HepG2 (cell line): ENCODE results near the gene PCA3. TPM values are rescaled to one million over a fixed set of nuclear protein-coding genes. Genes with fewer than 3 reads are reported as not detected.

Experiments
- ATAC-seq: fragments of 200-7000 bp; cut with Tn5 transposase; 3 replicates; pipeline ENCODE4 v1.9.1; 2020; ENCODE audit warnings: mild to moderate bottlenecking, moderate library complexity
- BruUV-seq: library from RNA; stranded (reverse); fragments of 400-500 nt; replicated peaks from 2 replicates; lab custom pipeline; 2021; lab: Mats Ljungman, UMichigan
- CTCF ChIA-PET: fragments of 300-600 bp; formaldehyde crosslinking; extraction: SDS; loops from one replicate; lab custom pipeline; 2021; ENCODE audit warnings: low total read pairs, inconsistent platforms, low intra/inter-chr PET ratio; lab: Yijun Ruan, JAX
- POLR2A ChIA-PET: fragments of 350-600 bp; sonication (Branson Sonifier 250); formaldehyde crosslinking; loops from one replicate; lab custom pipeline; 2020; ENCODE audit warnings: antibody characterized with exemption, inconsistent platforms; lab: Yijun Ruan, JAX
- DNase-seq: peaks from one replicate; pipeline ENCODE4 v3.0.0-alpha.2; 2015; ENCODE audit warnings: low spot score
- FAIRE-seq: peaks from 3 replicates; lab custom pipeline; 2011; peaks lifted over from hg19 to GRCh38; lab: Jason Lieb, UNC
- H2AFZ ChIP-seq: one replicate; pipeline ENCODE4 v1.6.1; 2011; ENCODE audit warnings: low read length, inconsistent platforms
- H3K27ac ChIP-seq: fragments of 300-600 bp; 3 replicates; pipeline ENCODE4 v1.8.0; 2011; ENCODE audit warnings: mixed run types, mild to moderate bottlenecking, mixed read lengths, low read length, inconsistent platforms; ENCODE audit not compliant: insufficient read depth; ENCODE audit errors: extremely low read length
- H3K27me3 ChIP-seq, 2 experiments: fragments of 200-600 bp in 1 of 2; 2 replicates in 1 of 2; 3 replicates in 1 of 2; pipeline versions ENCODE4 v1.6.0 to v1.8.0; 2011; ENCODE audit warnings: low read length in 2 of 2, mild to moderate bottlenecking in 2 of 2, moderate library complexity in 2 of 2, inconsistent platforms in 1 of 2; ENCODE audit not compliant: insufficient read depth in 2 of 2, control insufficient read depth in 1 of 2
- H3K36me3 ChIP-seq, 2 experiments: fragments of 200-600 bp in 1 of 2; replicated peaks in 1 of 2; 2 replicates in 1 of 2; 3 replicates in 1 of 2; pipeline versions ENCODE4 v1.5.1 to v1.8.0; 2011; ENCODE audit warnings: low read length in 2 of 2, inconsistent platforms in 1 of 2; ENCODE audit not compliant: insufficient read depth in 2 of 2, control insufficient read depth in 1 of 2
- H3K4me1 ChIP-seq: 2 replicates; pipeline ENCODE4 v1.5.1; 2012; ENCODE audit warnings: low read length, inconsistent platforms; ENCODE audit not compliant: insufficient read depth
- H3K4me2 ChIP-seq: 2 replicates; pipeline ENCODE4 v1.6.0; 2011; ENCODE audit warnings: low read depth, low read length, inconsistent platforms
- H3K4me3 ChIP-seq, 3 experiments: fragments of 200-600 bp in 1 of 3; sonication (generic), shearing (Covaris generic) in 1 of 3; replicated peaks in 1 of 3; 2 replicates each; pipeline ENCODE4 v1.5.1; 2011 to 2016; ENCODE audit warnings: low read length in 3 of 3, inconsistent platforms in 2 of 3, low read depth in 2 of 3, mild to moderate bottlenecking in 2 of 3, control low read depth in 1 of 3, mixed read lengths in 1 of 3; ENCODE audit not compliant: insufficient read depth in 1 of 3
- H3K79me2 ChIP-seq: one replicate; pipeline ENCODE4 v1.6.1; 2011; ENCODE audit warnings: low read length, inconsistent platforms; ENCODE audit not compliant: insufficient read depth
- H3K9ac ChIP-seq: 2 replicates; pipeline ENCODE4 v1.6.0; 2011; ENCODE audit warnings: mild to moderate bottlenecking, low read depth, low read length, inconsistent platforms; ENCODE audit not compliant: insufficient read depth
- H3K9me3 ChIP-seq: 2 replicates; pipeline ENCODE4 v1.5.1; 2012; ENCODE audit warnings: mild to moderate bottlenecking, low read length
- H4K20me1 ChIP-seq: 2 replicates; pipeline ENCODE4 v1.6.0; 2011; ENCODE audit warnings: inconsistent platforms, mild to moderate bottlenecking, low read length, moderate library complexity; ENCODE audit not compliant: insufficient read depth
- NFKBIZ ChIP-seq: IDR thresholded peaks from 2 replicates; pipeline ENCODE4 v1.6.1; 2018; ENCODE audit warnings: missing genetic modification reagents, missing compliant biosample characterization
- SP140L ChIP-seq: sonication (generic); formaldehyde crosslinking; IDR thresholded peaks from 2 replicates; pipeline ENCODE4 v1.4.0; 2020; ENCODE audit warnings: missing genetic modification reagents, borderline replicate concordance
- THYN1 ChIP-seq: sonication (generic); formaldehyde crosslinking; IDR thresholded peaks from 2 replicates; pipeline ENCODE4 v1.8.1; 2023; ENCODE audit warnings: low read depth, mild to moderate bottlenecking, moderate library complexity, missing genetic modification reagents, borderline replicate concordance
- WGBS: methylation state at CpG from one replicate; pipeline ENCODE4 v1.1.6; 2017; ENCODE audit warnings: low lambda C conversion rate; 5-methylcytosine and 5-hydroxymethylcytosine counted together
- in situ Hi-C: cut with HindIII; loops from 2 replicates; pipeline ENCODE4 v1.10.0; 2017; ENCODE audit warnings: low pct_unique_long_range_greater_than_20kb; ENCODE audit not compliant: extremely low pct_ligation_motif_present
- intact Hi-C: fragments of 100-400 bp; cut with micrococcal nuclease; formaldehyde crosslinking; loops from one replicate; pipeline ENCODE4 v1.10.0; 2022; ENCODE audit not compliant: unreplicated experiment
- polyA plus RNA-seq, 8 experiments: library from polyadenylated mRNA; depleted of rRNA in 3 of 8; stranded (reverse) in 7 of 8; unstranded in 1 of 8; fragments of >200 nt; fragmentation: Illumina TruSeq in 4 of 8; extraction: Trizol in 4 of 8; gene quantifications; 2 replicates each; pipeline versions ENCODE4 v1.2.1 to v1.2.3, GENCODE V29; 2011 to 2016; ENCODE audit warnings: low read depth in 4 of 8, missing spikeins in 1 of 8, mixed read lengths in 1 of 8; ENCODE audit not compliant: insufficient read depth in 1 of 8
- total RNA-seq, 5 experiments: library from RNA; depleted of rRNA; stranded (reverse); fragments of >200 nt; fragmentation: Illumina TruSeq; extraction: Trizol; gene quantifications; 2 replicates each; pipeline ENCODE4 v1.2.3, GENCODE V29; 2016; ENCODE audit warnings: low read depth in 1 of 5
- TF ChIP-seq, protein P1 (sequence below): sonication (generic); formaldehyde crosslinking; IDR thresholded peaks from 2 replicates; pipeline ENCODE4 v1.8.0; 2022; ENCODE audit warnings: missing genetic modification reagents, mild to moderate bottlenecking, borderline replicate concordance
- TF ChIP-seq, protein P2 (sequence below): sonication (generic); formaldehyde crosslinking; IDR thresholded peaks from 2 replicates; pipeline ENCODE4 v1.5.0; 2020; ENCODE audit warnings: mild to moderate bottlenecking, missing genetic modification reagents

PCA3 gene
- total and polyA plus RNA-seq, 2 of the 13 experiments (the other 11 are each of a cell fraction or from before 2014, with no cell fraction given): not detected

DNA sequence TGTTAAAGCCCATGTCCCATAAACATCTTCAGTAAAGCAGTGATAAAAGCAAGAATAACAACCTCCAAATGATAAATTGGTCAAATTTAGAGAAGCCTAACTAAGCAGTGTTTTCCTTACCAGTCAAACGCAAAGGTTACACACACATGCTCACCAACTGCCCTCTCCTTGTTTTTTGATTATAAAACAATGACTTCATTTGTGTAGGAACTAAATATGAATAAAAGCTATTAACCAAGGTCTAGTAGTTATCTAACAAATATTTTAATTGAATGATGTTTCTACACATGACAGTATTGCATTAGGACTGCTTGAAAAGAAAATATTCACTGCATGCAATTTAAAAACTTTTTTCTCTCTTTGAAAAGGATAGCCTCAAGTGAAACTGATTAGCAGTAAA, 36.7 kb downstream of the PCA3 start (continued):
- TF ChIP-seq NFKBIZ (CRISPR knock-in tag) (no peak), THYN1 (CRISPR knock-in tag) (no peak)
- TF ChIP-seq, protein P1, sequence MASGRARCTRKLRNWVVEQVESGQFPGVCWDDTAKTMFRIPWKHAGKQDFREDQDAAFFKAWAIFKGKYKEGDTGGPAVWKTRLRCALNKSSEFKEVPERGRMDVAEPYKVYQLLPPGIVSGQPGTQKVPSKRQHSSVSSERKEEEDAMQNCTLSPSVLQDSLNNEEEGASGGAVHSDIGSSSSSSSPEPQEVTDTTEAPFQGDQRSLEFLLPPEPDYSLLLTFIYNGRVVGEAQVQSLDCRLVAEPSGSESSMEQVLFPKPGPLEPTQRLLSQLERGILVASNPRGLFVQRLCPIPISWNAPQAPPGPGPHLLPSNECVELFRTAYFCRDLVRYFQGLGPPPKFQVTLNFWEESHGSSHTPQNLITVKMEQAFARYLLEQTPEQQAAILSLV (CRISPR knock-in tag): no peak
- TF ChIP-seq, protein P2, sequence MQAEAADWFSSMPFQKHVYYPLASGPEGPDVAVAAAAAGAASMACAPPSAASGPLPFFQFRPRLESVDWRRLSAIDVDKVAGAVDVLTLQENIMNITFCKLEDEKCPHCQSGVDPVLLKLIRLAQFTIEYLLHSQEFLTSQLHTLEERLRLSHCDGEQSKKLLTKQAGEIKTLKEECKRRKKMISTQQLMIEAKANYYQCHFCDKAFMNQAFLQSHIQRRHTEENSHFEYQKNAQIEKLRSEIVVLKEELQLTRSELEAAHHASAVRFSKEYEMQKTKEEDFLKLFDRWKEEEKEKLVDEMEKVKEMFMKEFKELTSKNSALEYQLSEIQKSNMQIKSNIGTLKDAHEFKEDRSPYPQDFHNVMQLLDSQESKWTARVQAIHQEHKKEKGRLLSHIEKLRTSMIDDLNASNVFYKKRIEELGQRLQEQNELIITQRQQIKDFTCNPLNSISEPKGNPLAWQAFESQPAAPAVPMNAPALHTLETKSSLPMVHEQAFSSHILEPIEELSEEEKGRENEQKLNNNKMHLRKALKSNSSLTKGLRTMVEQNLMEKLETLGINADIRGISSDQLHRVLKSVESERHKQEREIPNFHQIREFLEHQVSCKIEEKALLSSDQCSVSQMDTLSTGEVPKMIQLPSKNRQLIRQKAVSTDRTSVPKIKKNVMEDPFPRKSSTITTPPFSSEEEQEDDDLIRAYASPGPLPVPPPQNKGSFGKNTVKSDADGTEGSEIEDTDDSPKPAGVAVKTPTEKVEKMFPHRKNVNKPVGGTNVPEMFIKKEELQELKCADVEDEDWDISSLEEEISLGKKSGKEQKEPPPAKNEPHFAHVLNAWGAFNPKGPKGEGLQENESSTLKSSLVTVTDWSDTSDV (CRISPR knock-in tag): no peak

DNA sequence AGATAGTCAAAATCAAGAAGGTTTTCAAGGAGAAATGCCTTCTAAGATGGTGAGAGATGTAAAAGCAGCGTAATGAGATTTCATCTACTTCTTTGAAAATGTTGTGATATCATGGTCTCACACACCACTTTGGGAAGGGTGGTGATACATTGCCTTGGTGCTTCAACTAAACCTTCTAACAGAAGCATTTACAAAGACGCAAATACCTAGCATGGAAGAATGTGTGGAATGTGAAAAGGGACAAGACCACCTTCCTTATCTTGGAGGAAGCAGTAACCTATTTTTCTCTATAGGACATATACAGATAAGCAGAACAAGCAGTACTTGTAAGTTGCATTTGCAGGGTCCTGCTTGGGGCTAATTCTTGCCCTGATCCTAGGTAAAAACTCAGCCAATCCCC, 38.8 kb downstream of the PCA3 start:
- no peak for DNase-seq
- intact Hi-C loops: no loop called here
- Histone ChIP-seq H3K4me2 (no peak overlapping the region), H3K9ac (no peak overlapping the region), H3K4me3 (no peak overlapping the region), H4K20me1 (no peaks in the 10 kb centered on the region), H2AFZ (no peak overlapping the region), H3K9me3 (no peaks in the 10 kb centered on the region), H3K27me3 (peaks cover 0 to 10% of the 10 kb centered on the region in 2 experiments; a peak in 3 of 5 replicates), H3K36me3 (no peaks in the 10 kb centered on the region), H3K4me1 (no peaks in the 10 kb centered on the region), H3K27ac (no peak overlapping the region), H3K79me2 (no peaks in the 10 kb centered on the region)
- ChIA-PET CTCF (no interaction called here), POLR2A (no interaction called here)
- WGBS: 0% methylated on average over 2 of the region's 2 CpGs
- no peak for ATAC-seq
- BruUV-seq: no TSS peak
- no peak for TF ChIP-seq SP140L (CRISPR knock-in tag)
- FAIRE-seq: no peak
- in situ Hi-C loops: loop anchor here (10.0 to 25.0 kb wide), 2 partner anchors 182 to 359 kb away; no protein-coding TSS in a partner anchor
